ENCODE measurements around the gene SEMA6B.

- TF ChIP-seq POLR2A (IDR thresholded peaks at IDR 0.05; ENCODE audit: low read length) (no peak), GATA1 (IDR thresholded peaks at IDR 0.05; ENCODE audit: low read depth, low read length) (no peak)
Measured at GRCh38 chr19:4571305-4571917, 11.9 kb upstream of the SEMA6B start.
